Stimulated activated CD4-positive, alpha-beta T cell treated with anti-CD3 and anti-CD28 coated beads, Interleukin-4, amount 100 ng/mL, for 24 hours (primary cell): ENCODE measurements around the gene FOXP1.

Experiments used
- DNase-seq: peaks from one replicate; pipeline ENCODE4 v3.0.0-alpha.2; 2020

Gene FOXP1

GRCh38 chr3:71469138-71469435 lies 114.4 kb downstream of the FOXP1 start:
- DNase-seq: no peak

GRCh38 chr3:71468311-71469137 lies 115.0 kb downstream of the FOXP1 start:
- DNase-seq: no peak

- DNase-seq: no peak
Measured at GRCh38 chr3:71466483-71466882, 117.0 kb downstream of the FOXP1 start.

- DNase-seq: no peak
Measured at GRCh38 chr3:71465371-71466036, 118.0 kb downstream of the FOXP1 start.

GRCh38 chr3:71464613-71465012 lies 118.9 kb downstream of the FOXP1 start:
- DNase-seq: no peak

GRCh38 chr3:71463617-71464016 lies 119.9 kb downstream of the FOXP1 start:
- no peak for DNase-seq

GRCh38 chr3:71462586-71462985 lies 120.9 kb downstream of the FOXP1 start:
- no peak for DNase-seq

- no peak for DNase-seq
Measured at GRCh38 chr3:71461749-71462483, 121.6 kb downstream of the FOXP1 start.

GRCh38 chr3:71461114-71461513 lies 122.4 kb downstream of the FOXP1 start:
- DNase-seq: peak; percentile 36

GRCh38 chr3:71458895-71459294 lies 124.6 kb downstream of the FOXP1 start:
- DNase-seq: no peak

- no peak for DNase-seq
Measured at GRCh38 chr3:71456826-71457225, 126.7 kb downstream of the FOXP1 start.

GRCh38 chr3:71456156-71456555 lies 127.4 kb downstream of the FOXP1 start:
- DNase-seq: no peak

- DNase-seq: no peak
Measured at GRCh38 chr3:71454512-71455403, 128.8 kb downstream of the FOXP1 start.

- DNase-seq: no peak
Measured at GRCh38 chr3:71453822-71454511, 129.6 kb downstream of the FOXP1 start.

GRCh38 chr3:71453319-71453718 lies 130.2 kb downstream of the FOXP1 start:
- DNase-seq: no peak

- no peak for DNase-seq
Measured at GRCh38 chr3:71451812-71452211, 131.7 kb downstream of the FOXP1 start.

- no peak for DNase-seq
Measured at GRCh38 chr3:71451060-71451459, 132.5 kb downstream of the FOXP1 start.

- DNase-seq: no peak
Measured at GRCh38 chr3:71450162-71450561, 133.4 kb downstream of the FOXP1 start.

GRCh38 chr3:71447803-71448202 lies 135.7 kb downstream of the FOXP1 start:
- no peak for DNase-seq

GRCh38 chr3:71447197-71447596 lies 136.3 kb downstream of the FOXP1 start:
- DNase-seq: no peak

GRCh38 chr3:71446734-71447133 lies 136.8 kb downstream of the FOXP1 start:
- DNase-seq: no peak

GRCh38 chr3:71446260-71446659 lies 137.3 kb downstream of the FOXP1 start:
- no peak for DNase-seq
